GM12878 (cell line): ENCODE data around the gene BAIAP2L1. TPM values are rescaled to one million over a fixed set of nuclear protein-coding genes. Genes with fewer than 3 reads are reported as not detected.

Experiments
- ATAC-seq: fragments of 200-7000 bp; cut with Tn5 transposase; 3 replicates; pipeline ENCODE4 v1.9.1; 2020; ENCODE audit warnings: mild to moderate bottlenecking, moderate library complexity
- BruUV-seq: library from RNA; stranded (reverse); fragments of 400-500 nt; replicated peaks from 2 replicates; lab custom pipeline; 2021; lab: Mats Ljungman, UMichigan
- CTCF ChIA-PET: fragments of 300-600 bp; sonication (Branson Sonifier 250); formaldehyde crosslinking; extraction: SDS; loops from one replicate; lab custom pipeline; 2021; ENCODE audit warnings: inconsistent platforms; lab: Yijun Ruan, JAX
- POLR2A ChIA-PET: fragments of 350-600 bp; formaldehyde crosslinking; extraction: SDS; loops from one replicate; lab custom pipeline; 2021; ENCODE audit warnings: inconsistent platforms; lab: Charles Lee
- RAD21 ChIA-PET: fragments of 300-600 bp; sonication (Branson Sonifier 250); formaldehyde crosslinking; loops from one replicate; lab custom pipeline; 2023; ENCODE audit warnings: antibody characterized with exemption; ENCODE audit not compliant: unreplicated experiment; lab: Charles Lee
- SMC1A ChIA-PET: fragments of 300-600 bp; sonication (Branson Sonifier 250); formaldehyde crosslinking; loops from one replicate; lab custom pipeline; 2023; ENCODE audit not compliant: unreplicated experiment, uncharacterized antibody; lab: Charles Lee
- DNase-seq: peaks from one replicate; pipeline ENCODE4 v3.0.0-alpha.2; 2011; ENCODE audit warnings: low read depth, low spot score
- FAIRE-seq: peaks from 3 replicates; lab custom pipeline; 2011; peaks lifted over from hg19 to GRCh38; lab: Jason Lieb, UNC
- H2AFZ ChIP-seq: 2 replicates; pipeline ENCODE4 v1.6.0; 2011; ENCODE audit warnings: low read depth, low read length, control low read depth; ENCODE audit not compliant: control insufficient read depth
- H3K27ac ChIP-seq: 2 replicates; pipeline ENCODE4 v1.5.1; 2011; ENCODE audit warnings: control low read depth; ENCODE audit not compliant: control insufficient read depth, insufficient read depth
- H3K27me3 ChIP-seq, 2 experiments: replicated peaks in 1 of 2; 2 replicates each; pipeline versions ENCODE4 v1.6.0 to v1.6.1; 2011; ENCODE audit warnings: low read length in 1 of 2; ENCODE audit not compliant: control insufficient read depth in 2 of 2, insufficient read depth in 2 of 2
- H3K36me3 ChIP-seq, 2 experiments: 2 replicates each; pipeline ENCODE4 v1.5.1; 2011; ENCODE audit warnings: low read length in 1 of 2; ENCODE audit not compliant: control insufficient read depth in 2 of 2, insufficient read depth in 2 of 2
- H3K4me1 ChIP-seq: 2 replicates; pipeline ENCODE4 v1.6.1; 2011; ENCODE audit warnings: mild to moderate bottlenecking, low read length, moderate library complexity, mixed read lengths; ENCODE audit not compliant: control insufficient read depth, insufficient read depth
- H3K4me2 ChIP-seq: 2 replicates; pipeline ENCODE4 v1.6.0; 2011; ENCODE audit warnings: control low read depth; ENCODE audit not compliant: control insufficient read depth, insufficient read depth
- H3K4me3 ChIP-seq: fragments of 200-600 bp; sonication (generic); 2 replicates; pipeline ENCODE4 v1.5.1; 2016
- H3K79me2 ChIP-seq: 2 replicates; pipeline ENCODE4 v1.6.0; 2011; ENCODE audit warnings: low read length; ENCODE audit not compliant: control insufficient read depth, insufficient read depth
- H3K9ac ChIP-seq: 2 replicates; pipeline ENCODE4 v1.8.0; 2011; ENCODE audit warnings: low read length, control low read depth, mixed read lengths; ENCODE audit not compliant: control insufficient read depth, insufficient read depth
- H3K9me3 ChIP-seq: replicated peaks from 3 replicates; pipeline ENCODE4 v1.5.1; 2011; ENCODE audit warnings: mild to moderate bottlenecking, low read length; ENCODE audit not compliant: control insufficient read depth, insufficient read depth
- H4K20me1 ChIP-seq: 2 replicates; pipeline ENCODE4 v1.6.0; 2011; ENCODE audit not compliant: control insufficient read depth, insufficient read depth
- CHD1 ChIP-seq: IDR thresholded peaks from 2 replicates; pipeline ENCODE4 v1.6.1; 2012; ENCODE audit warnings: low read depth, low read length, improper control_type of control experiment
- DPF2 ChIP-seq: fragments of 450-650 bp; IDR thresholded peaks from 2 replicates; pipeline ENCODE4 v1.6.1; 2017; ENCODE audit warnings: mild to moderate bottlenecking
- EED ChIP-seq: sonication (generic); IDR thresholded peaks from 2 replicates; pipeline ENCODE4 v1.6.1; 2016; ENCODE audit warnings: antibody characterized with exemption, low read depth
- MTA3 ChIP-seq: IDR thresholded peaks from 2 replicates; pipeline ENCODE4 v1.6.1; 2012; ENCODE audit warnings: low read length, inconsistent platforms, borderline replicate concordance
- SIX5 ChIP-seq: IDR thresholded peaks from 2 replicates; pipeline ENCODE4 v1.6.1; 2011; ENCODE audit warnings: mild to moderate bottlenecking, low read depth, low read length, moderate library complexity; ENCODE audit not compliant: severe bottlenecking
- WRNIP1 ChIP-seq: IDR thresholded peaks from 2 replicates; pipeline ENCODE4 v1.6.1; 2011; ENCODE audit warnings: low read depth, low read length, improper control_type of control experiment, borderline replicate concordance
- ZNF207 ChIP-seq: fragments of 450-650 bp; IDR thresholded peaks from 2 replicates; pipeline ENCODE4 v1.6.1; 2014; ENCODE audit warnings: antibody characterized with exemption, mild to moderate bottlenecking, borderline replicate concordance
- WGBS: methylation state at CpG from one replicate; pipeline ENCODE4 v1.1.6; 2016; ENCODE audit warnings: low lambda C conversion rate; ENCODE audit not compliant: insufficient replicate concordance, insufficient coverage; ENCODE audit errors: missing lambda C conversion rate; 5-methylcytosine and 5-hydroxymethylcytosine counted together
- in situ Hi-C: fragments of 300-500 bp; cut with MboI; formaldehyde crosslinking; loops from 9 replicates; pipeline ENCODE4 v1.14.3; 2018; ENCODE audit warnings: mixed read lengths
- intact Hi-C: fragments of 100-400 bp; cut with micrococcal nuclease; formaldehyde crosslinking; loops from one replicate; pipeline ENCODE4 v1.14.2; 2022; ENCODE audit not compliant: unreplicated experiment
- polyA plus RNA-seq, 11 experiments: library from polyadenylated mRNA; depleted of rRNA in 4 of 11; unstranded in 6 of 11; stranded (reverse) in 5 of 11; fragments of >200 nt; fragmentation: Nextera tagmentation in 4 of 11; fragmentation: Illumina TruSeq in 1 of 11; extraction: Ambion mirVana in 4 of 11; extraction: Trizol in 1 of 11; gene quantifications; 1 replicate in 1 of 11; 2 replicates in 10 of 11; pipeline versions ENCODE4 v1.2.1 to v1.2.3, GENCODE V29; 2011 to 2016; ENCODE audit warnings: inconsistent platforms in 2 of 11, missing spikeins in 2 of 11, low read depth in 1 of 11
- total RNA-seq, 4 experiments: library from RNA; depleted of rRNA in 3 of 4; stranded (reverse); fragments of >200 nt in 3 of 4; fragmentation: Illumina TruSeq in 1 of 4; extraction: Trizol in 1 of 4; gene quantifications; 2 replicates each; pipeline versions ENCODE4 v1.2.1 to v1.2.3, GENCODE V29; 2013 to 2021
- TF ChIP-seq, protein P1 (sequence below): IDR thresholded peaks from 2 replicates; pipeline ENCODE4 v1.6.1; 2011; ENCODE audit warnings: low read depth, low read length, improper control_type of control experiment, borderline replicate concordance
- TF ChIP-seq, protein P2 (sequence below): IDR thresholded peaks from 2 replicates; pipeline ENCODE4 v1.6.1; 2012; ENCODE audit warnings: low read depth, low read length, improper control_type of control experiment
- TF ChIP-seq, protein P3 (sequence below): fragments of 450-650 bp; IDR thresholded peaks from 2 replicates; pipeline ENCODE4 v1.6.1; 2018; ENCODE audit warnings: borderline replicate concordance, mild to moderate bottlenecking; ENCODE audit not compliant: partially characterized antibody

BAIAP2L1 gene
- total and polyA plus RNA-seq, 10 of the 15 experiments (the other 5 are each of a cell fraction or from before 2014, with no cell fraction given), result 8.9 to 60.2 (median 35.7) TPM

DNA sequence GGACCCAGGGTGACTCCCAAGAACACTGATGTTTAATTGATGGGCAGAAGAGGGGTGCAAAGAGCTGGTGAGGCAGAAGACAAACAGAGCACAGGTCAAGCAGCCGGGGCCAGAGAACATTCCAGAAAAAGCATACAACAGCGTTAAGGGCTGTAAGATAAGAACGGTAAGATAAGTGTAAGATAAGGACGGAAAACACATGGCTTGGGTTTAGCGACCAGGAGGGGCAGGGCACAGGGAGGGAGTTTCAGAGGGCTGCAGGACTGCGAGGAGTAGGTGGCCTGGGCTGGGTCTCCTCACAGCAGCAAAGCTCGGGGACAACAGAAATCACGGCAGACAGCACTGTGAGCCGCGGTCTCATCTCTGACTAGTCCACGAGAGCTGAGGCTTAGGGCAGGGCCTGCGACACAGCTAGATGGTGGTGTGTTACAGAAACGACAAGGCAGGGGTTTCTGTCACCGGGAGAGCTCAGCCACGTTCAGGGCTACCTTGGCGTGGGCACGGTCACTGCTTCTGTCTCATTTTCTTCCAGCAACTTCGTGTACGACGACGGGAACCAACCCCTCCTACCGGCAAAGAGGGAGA, 94.8 kb downstream of the BAIAP2L1 start:
- Histone ChIP-seq H3K9me3 (no peaks in the 10 kb centered on the region), H3K79me2 (no peaks in the 10 kb centered on the region), H3K4me2 (no peak overlapping the region), H3K27me3 (no peaks in the 10 kb centered on the region), H3K4me3 (no peak overlapping the region), H3K4me1 (no peaks in the 10 kb centered on the region), H4K20me1 (no peaks in the 10 kb centered on the region), H3K36me3 (peaks cover 11 to 20% of the 10 kb centered on the region in 2 experiments; a peak in 3 of 4 replicates), H2AFZ (no peak overlapping the region), H3K27ac (no peak overlapping the region), H3K9ac (no peak overlapping the region)
- FAIRE-seq (no peak), DNase-seq (no peak), ATAC-seq (no peak)
- no TSS peak for BruUV-seq
- ChIA-PET RAD21 (interaction anchor here (1.4 kb wide), 1 partner anchor 95 kb away, joined by 4 read pairs; the partner anchor contains the start of gene BAIAP2L1), CTCF (no interaction called here), POLR2A (no interaction called here), SMC1A (no interaction called here)
- WGBS, result 93% methylated on average over 22 of the region's 22 CpGs
- TF ChIP-seq ZNF207 (no peak), EED (no peak), MTA3 (no peak), WRNIP1 (no peak)
- intact Hi-C loops, result no loop called here
- in situ Hi-C loops, result no loop called here

DNA sequence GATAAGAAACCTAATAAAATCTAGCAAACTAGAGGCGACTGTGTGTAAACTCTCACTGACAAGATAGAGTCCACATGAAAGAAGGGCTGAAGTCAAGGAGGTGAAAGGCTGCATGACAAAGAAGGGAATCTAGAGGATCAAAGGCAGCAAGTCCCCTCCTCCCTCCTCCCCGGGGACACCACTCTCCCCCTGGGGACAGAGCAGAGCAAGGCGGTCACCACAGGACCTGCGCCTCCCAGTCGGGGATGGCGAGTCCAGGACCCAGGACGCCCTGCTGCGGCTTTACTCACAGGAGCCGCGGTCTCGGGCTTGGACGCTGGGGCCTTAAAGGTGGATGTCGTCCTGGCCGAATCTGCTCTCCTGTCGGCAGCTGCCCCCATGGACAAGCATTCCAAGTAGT, 97.0 kb downstream of the BAIAP2L1 start:
- no peak overlapping the region for H2AFZ ChIP-seq
- in situ Hi-C loops, result no loop called here
- RAD21 ChIA-PET, result no interaction called here
- ATAC-seq (no peak), FAIRE-seq (no peak), DNase-seq (no peak)
- H3K4me2 ChIP-seq, result no peak overlapping the region
- H3K4me1 ChIP-seq, result no peaks in the 10 kb centered on the region
- no peaks in the 10 kb centered on the region for H3K27me3 ChIP-seq
- CTCF ChIA-PET, result no interaction called here
- H3K9ac ChIP-seq, result no peak overlapping the region
- WGBS, result 99% methylated on average over 14 of the region's 15 CpGs
- POLR2A ChIA-PET, result no interaction called here
- intact Hi-C loops, result no loop called here
- SMC1A ChIA-PET, result no interaction called here
- H4K20me1 ChIP-seq, result no peaks in the 10 kb centered on the region
- H3K4me3 ChIP-seq, result no peak overlapping the region
- H3K36me3 ChIP-seq, result peaks cover 11 to 24% of the 10 kb centered on the region in 2 experiments; a peak in 3 of 4 replicates
- H3K27ac ChIP-seq, result no peak overlapping the region
- H3K9me3 ChIP-seq, result no peaks in the 10 kb centered on the region
- H3K79me2 ChIP-seq, result no peaks in the 10 kb centered on the region
- no TSS peak for BruUV-seq
- no peak for TF ChIP-seq DPF2
- TF ChIP-seq, protein P1, sequence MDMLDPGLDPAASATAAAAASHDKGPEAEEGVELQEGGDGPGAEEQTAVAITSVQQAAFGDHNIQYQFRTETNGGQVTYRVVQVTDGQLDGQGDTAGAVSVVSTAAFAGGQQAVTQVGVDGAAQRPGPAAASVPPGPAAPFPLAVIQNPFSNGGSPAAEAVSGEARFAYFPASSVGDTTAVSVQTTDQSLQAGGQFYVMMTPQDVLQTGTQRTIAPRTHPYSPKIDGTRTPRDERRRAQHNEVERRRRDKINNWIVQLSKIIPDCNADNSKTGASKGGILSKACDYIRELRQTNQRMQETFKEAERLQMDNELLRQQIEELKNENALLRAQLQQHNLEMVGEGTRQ, result no peak
- TF ChIP-seq, protein P2, sequence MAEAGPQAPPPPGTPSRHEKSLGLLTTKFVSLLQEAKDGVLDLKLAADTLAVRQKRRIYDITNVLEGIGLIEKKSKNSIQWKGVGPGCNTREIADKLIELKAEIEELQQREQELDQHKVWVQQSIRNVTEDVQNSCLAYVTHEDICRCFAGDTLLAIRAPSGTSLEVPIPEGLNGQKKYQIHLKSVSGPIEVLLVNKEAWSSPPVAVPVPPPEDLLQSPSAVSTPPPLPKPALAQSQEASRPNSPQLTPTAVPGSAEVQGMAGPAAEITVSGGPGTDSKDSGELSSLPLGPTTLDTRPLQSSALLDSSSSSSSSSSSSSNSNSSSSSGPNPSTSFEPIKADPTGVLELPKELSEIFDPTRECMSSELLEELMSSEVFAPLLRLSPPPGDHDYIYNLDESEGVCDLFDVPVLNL, result no peak
- no peak for TF ChIP-seq CHD1
- TF ChIP-seq, protein P3, sequence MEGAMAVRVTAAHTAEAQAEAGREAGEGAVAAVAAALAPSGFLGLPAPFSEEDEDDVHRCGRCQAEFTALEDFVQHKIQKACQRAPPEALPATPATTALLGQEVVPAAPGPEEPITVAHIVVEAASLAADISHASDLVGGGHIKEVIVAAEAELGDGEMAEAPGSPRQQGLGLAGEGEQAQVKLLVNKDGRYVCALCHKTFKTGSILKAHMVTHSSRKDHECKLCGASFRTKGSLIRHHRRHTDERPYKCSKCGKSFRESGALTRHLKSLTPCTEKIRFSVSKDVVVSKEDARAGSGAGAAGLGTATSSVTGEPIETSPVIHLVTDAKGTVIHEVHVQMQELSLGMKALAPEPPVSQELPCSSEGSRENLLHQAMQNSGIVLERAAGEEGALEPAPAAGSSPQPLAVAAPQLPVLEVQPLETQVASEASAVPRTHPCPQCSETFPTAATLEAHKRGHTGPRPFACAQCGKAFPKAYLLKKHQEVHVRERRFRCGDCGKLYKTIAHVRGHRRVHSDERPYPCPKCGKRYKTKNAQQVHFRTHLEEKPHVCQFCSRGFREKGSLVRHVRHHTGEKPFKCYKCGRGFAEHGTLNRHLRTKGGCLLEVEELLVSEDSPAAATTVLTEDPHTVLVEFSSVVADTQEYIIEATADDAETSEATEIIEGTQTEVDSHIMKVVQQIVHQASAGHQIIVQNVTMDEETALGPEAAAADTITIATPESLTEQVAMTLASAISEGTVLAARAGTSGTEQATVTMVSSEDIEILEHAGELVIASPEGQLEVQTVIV, result no peak
- TF ChIP-seq SIX5, result no peak
